T47D (cell line): ENCODE results near the gene PADI2.

Experiments used
- DNase-seq, 2 experiments: peaks; one replicate each; pipeline versions ENCODE4 v3.0.0 to v3.0.0-alpha.2; 2011 to 2012; ENCODE audit warnings: low read depth in 1 of 2, low spot score in 1 of 2
- JUND ChIP-seq: IDR thresholded peaks from 2 replicates; pipeline ENCODE4 v1.6.1; 2012; ENCODE audit warnings: low read depth
- in situ Hi-C: cut with HindIII; loops from 2 replicates; pipeline ENCODE4 v1.10.0; 2016; ENCODE audit warnings: low sequenced_read_pairs, low pct_unique_long_range_greater_than_20kb

Gene PADI2

DNA sequence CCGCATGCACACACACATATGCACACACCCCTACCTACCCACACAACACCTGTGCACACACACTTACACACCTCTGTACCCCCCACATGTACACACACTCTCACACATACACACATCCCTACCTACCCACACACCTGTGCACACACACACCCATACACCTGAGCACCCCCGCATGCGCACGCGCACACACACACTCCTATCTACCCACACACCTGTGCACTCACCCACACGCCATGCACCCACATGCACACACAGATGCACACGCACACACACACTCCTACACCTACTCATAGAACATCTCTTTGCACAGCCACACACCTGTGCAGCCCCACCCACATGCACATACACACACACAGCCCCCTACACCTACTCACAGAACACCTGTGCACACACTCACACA is 15.5 kb upstream of the PADI2 start:
- no peak for TF ChIP-seq JUND
- in situ Hi-C loops = no loop called here
- DNase-seq = no peak

DNA sequence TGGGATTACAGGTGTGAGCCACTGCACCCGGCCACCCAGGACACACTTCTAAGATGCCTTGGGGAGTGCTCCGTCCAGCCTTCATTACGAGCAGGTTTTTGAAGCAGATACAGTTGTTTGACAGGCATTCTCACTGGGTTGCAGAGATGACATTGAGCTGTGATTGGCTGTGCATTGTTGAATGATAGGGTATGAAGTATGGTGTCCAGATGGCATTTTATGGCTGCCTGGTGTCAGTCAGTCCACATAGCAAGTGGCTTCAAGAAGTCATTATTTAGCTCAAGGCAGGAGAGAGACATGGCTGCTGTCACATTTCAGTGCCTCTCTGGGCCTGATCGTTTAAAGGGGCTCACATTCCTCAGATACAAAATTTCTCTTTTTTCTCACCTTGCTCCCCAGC is 14.8 kb upstream of the PADI2 start:
- in situ Hi-C loops = no loop called here

DNA sequence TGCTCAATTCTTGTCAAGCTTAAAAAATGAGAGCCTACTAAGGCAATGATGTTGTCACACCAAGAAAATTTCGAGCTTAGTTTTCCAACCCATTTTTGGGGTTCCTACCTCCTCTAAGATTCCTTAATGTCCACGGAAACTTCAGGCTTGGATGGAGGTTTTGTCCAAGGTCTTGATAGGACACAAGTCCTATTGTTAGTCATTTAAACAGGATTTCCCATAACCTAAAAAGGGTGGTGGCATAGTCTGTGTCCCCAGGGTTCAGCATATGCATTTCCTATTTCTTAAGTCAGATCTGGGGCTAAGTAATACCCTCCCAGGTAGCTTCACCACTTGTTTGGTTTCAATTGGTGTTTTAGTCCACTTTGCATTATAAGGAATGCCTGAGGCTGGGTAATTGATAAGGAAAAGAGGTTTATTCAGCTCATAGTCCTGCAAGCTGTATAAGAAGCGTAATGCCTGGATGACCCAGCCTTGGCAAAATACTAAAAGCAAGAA is 10.9 kb upstream of the PADI2 start:
- no peak for DNase-seq
- no peak for TF ChIP-seq JUND
- in situ Hi-C loops = no loop called here

More for the DNA sequence above, 14.8 kb upstream of the PADI2 start:
- DNase-seq = no peak
- no peak for TF ChIP-seq JUND

DNA sequence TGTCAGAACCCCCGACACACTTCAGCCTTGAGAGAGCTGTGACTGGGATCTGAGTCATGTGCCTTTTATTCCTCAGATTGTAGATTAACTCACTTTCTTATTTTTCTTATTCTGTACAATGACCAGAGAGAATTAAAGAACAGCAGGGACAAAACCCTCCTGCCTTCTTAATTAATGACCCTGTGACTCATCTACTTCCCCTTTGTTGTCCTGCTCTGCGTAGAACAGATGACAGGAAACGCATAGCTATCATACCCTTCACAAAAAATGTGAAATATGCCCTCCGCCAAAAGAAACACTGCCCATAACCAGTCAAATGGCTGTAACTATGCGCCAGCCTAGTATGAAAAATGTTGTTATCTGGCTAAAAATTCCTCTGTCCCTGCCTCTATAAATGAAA is 9.1 kb upstream of the PADI2 start:
- in situ Hi-C loops = no loop called here
- no peak for TF ChIP-seq JUND

DNA sequence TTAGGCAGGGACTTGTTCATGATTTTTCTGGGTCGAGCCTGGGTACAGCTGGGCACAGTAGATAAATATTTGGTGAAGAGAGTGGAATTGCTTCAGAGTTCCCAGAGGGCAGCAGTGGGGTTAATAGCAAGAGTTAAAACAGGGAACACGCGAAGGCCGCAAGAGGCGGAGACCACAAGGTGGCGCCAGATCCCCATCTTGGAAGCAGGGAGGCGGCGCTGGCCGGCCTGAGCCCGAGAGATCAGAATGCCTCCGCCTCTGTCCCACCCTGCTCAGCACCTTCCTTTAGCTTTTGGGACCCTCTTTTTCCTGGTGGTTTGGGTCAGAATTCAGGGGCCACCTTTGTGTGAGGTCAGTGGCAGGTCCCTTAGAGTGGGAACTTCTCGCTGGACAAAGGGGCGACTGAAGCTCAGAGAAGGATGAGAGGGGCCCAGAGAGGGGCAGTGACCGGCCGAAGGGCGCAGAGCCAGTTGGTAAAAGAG is 6.5 kb upstream of the PADI2 start:
- TF ChIP-seq JUND = no peak
- DNase-seq = peak; percentile 61 to 78
- in situ Hi-C loops = no loop called here

More for the DNA sequence above, 9.1 kb upstream of the PADI2 start:
- DNase-seq = no peak

DNA sequence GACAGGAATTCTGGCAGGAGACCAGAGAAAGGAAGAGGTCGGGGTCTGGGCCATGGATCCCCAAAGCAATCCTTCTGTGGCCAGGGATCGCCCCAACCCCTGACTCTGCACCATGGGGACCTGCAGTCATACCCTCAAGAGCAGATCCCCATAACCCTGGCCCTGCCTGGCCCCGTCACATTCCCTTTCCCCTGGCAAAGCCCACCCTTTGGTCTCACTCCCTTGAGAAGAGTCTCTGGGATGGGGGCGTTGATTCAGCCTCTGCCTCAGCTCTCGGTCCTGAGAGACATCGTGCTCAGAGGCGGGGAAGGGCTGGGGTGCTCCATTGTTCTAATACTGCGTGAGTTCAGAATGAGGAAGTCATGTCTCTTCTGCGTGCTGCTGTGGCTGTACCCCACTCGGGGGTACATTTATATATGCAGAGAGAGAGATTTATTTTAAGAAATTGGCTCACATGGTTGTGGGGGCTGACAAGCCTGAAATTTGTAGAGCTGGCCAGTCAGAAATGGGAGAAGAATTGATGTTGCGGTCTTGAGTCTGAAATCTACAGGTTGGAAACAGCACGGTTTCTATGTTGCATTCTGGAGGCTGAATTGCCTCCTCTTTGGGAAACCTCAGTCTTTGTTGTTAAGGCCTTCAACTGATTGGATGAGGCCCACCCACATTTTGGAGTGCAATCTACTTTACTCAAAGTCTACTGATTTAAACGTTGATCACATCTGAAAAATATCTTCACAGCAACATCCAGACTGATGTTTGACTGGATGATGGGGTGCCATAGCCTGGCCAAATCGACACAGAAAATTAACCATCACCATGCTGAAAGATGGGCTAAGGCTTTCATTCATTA is 4.2 kb upstream of the PADI2 start:
- no peak for TF ChIP-seq JUND
- no peak for DNase-seq
- in situ Hi-C loops = no loop called here

DNA sequence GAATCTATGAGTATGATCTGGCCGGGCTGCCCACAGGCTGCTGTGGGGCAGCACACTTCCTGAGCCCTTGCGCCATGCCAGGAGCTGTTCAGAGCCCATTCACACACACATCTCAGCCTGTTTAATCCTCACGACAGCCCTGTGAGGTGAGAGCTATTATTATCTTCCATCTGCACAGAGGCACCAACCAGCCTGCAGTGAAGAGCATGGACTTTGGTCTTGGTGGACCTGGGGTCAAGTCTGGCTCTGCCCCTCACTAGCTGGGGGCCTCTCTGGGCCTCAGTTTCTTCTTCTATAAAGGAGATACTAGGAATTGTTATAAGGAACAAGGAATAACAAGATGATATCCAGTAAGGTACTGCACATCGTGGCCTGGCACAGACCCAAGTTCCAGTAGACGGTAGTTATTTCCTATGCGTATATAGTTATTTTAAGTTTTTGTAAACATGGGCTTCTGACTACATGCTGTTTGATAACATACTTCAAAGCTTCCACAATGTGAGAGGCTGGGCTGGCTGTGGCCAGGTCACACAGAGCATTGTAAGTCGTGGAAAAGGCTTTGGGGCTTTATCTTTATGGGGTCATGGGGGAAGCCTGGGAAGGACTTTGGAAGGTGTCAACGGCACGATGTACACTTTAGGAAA is 3.4 kb upstream of the PADI2 start:
- DNase-seq = no peak
- in situ Hi-C loops = no loop called here
- TF ChIP-seq JUND = no peak

DNA sequence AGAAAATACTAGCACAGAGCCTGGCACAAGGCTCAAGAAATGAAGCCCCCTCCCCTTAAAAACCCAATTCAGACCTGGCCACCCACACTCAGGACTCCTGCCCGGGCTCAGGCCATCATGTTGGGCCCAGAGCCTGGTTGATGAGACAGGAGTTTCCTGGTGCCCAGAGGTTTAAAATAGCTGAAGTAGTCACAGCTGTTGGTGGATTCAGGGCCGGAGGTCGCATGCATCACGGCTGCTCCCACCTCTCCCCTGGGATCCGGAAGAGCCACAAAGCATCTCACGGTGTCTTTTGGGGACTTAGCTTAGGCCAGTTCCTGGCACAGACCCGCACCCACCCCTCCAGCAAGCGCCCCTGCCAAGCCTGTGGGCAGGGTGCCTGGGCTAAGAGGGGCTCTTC is 2.6 kb upstream of the PADI2 start:
- in situ Hi-C loops = no loop called here
- TF ChIP-seq JUND = no peak

DNA sequence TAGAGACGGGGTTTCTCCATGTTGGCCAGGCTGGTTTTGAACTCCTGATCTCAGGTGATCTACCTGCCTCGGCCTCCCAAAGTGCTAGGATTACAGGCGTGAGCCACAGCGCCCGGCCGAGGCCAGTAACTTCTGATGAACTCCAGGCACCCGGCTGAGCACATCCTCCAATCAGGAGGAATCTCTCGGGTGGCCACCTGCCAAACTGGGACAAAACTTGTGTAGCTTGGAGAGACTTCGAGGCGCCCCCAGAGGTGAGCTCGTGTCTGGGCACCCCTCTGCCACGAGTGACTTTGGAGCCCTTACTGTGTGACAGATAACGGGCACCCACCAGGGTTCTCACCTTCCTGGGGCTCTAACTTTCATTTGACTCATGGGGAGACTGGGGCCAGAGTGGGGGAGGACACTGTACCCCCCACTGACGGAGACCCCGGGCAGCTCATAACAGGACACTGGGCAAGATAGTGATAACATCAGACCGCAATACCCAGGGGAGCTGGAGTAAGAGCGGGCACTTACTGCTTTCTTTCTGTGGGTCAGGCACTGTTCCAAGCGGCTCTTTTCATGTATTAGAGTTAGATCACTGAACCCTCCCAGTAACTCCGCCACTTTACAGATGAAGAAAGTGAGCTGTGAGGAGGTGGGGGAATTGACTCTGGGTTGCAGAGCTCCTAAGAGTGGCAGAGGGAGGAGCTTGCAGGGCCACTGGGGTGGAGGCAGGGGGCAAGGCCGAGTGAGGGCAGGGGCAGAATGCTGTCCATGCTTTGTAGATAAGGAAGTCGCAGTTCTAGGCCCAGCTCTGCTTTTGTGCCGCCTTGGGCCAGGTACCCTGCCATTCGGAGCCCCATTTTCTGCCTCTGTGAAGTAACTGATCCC is 1.9 kb upstream of the PADI2 start:
- in situ Hi-C loops = no loop called here
- DNase-seq = no peak
- TF ChIP-seq JUND = no peak

More for the DNA sequence above, 2.6 kb upstream of the PADI2 start:
- DNase-seq = no peak

DNA sequence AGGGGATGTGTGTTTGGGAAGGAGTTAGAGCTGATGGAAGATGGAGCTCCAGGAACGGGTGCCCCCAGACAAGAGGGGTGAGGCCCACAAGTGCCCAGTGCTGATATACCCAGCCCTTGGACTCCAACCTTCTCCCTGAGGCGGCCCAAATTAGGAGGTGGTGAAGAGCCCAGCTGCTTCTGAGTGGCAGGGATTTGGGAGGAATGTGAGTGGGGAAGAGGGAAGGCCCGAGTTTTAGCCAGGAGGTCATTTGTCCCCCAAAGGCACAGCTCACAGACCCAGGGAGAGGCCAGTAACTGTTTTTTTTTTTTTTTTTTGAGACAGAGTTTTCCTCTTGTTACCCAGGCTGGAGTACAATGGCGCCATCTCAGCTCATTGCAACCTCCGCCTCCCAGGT is 1.2 kb upstream of the PADI2 start:
- in situ Hi-C loops = no loop called here
- TF ChIP-seq JUND = no peak
- no peak for DNase-seq

DNA sequence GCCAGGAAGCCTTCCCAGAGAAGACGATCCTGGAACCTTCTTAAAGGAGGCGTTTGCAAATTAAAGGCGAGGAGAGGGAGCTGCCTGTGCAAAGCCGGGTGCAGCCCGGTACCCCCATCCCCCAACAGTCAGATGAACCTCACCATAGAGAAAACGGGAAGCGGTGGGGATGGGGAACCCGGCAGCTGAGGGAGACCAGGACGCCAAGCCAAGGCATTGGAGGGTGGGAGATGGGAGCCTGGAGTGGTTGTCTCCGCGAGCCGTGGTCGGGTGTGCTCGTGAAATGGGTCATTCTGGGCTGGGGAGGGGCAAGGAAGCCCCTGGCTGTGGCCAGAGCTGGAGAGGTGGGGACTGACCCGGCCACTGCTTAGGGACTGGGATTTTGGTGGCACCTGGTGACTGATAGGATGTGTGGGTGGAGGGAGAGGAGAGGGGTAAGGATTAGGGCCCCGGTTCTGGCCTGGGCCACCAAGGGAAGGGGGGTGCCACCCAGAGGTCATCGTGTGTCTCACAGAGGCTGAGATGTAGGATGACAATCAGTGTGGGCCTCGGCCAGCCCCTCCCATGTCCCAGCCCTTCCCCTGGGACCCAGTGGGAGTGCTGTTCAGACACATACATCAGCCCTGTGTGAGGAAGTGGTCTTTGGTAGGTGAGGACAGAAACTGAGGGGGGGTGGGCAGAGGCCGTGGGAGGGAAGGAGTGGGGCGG is 676 bp upstream of the PADI2 start:
- no peak for DNase-seq
- TF ChIP-seq JUND = no peak
- in situ Hi-C loops = no loop called here

DNA sequence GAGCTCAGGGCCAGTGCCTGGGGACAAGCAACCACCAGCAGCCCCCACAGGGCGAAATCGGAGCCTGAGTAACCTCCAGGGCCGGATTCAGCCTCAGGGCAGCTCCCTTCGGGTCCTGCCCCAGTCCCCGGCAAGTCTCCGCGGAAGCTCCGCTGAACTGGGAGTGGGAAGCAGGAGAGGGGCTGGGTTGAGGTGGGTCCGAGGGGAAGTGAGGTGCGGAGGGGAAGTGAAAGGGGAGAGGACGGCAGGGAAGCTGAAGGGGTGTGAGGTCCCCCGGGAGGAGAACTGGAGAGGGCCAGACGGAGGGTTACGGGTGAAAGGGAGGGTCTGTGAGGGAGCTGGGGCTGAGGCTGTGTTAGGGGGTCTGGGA is 560 bp downstream of the PADI2 start:
- in situ Hi-C loops = no loop called here
- DNase-seq = no peak
- TF ChIP-seq JUND = no peak
